PC-9 (cell line): Measurements from ENCODE around the gene TTBK1.

Experiments
- CTCF ChIP-seq: fragments of 200-600 bp; sonication (generic); conservative IDR thresholded peaks from 2 replicates; pipeline ENCODE4 v1.6.1; 2017; ENCODE audit warnings: mixed run types, antibody characterized with exemption, mild to moderate bottlenecking, moderate library complexity
- EZH2 ChIP-seq: fragments of 200-600 bp; sonication (generic); IDR thresholded peaks from 2 replicates; pipeline ENCODE4 v1.8.0; 2017; ENCODE audit warnings: antibody characterized with exemption, low read depth

GRCh38 chr6:43285832-43286231 lies 42.6 kb downstream of the TTBK1 start:
- TF ChIP-seq CTCF (no peak), EZH2 (no peak)
